NCI-H128 (cell line): ENCODE measurements around the gene BRIP1.
"Not testable (repeated sequence)": the region's sequence is repeated elsewhere in the genome, so short reads cannot be mapped to it uniquely, and the experiment has no call there.

ENCODE experiments used
- DNase-seq: peaks from one replicate; lab custom pipeline; 2025; ENCODE audit not compliant: unreplicated experiment; lab: John Stamatoyannopoulos, UW

BRIP1 gene

GRCh38 chr17:61733021-61733420, 130.3 kb downstream of the BRIP1 start:
- DNase-seq = no peak

GRCh38 chr17:61732169-61732568, 131.2 kb downstream of the BRIP1 start:
- no peak for DNase-seq

GRCh38 chr17:61731330-61731729, 132.0 kb downstream of the BRIP1 start:
- DNase-seq = no peak

- no peak for DNase-seq
These were observed 133.5 kb downstream of the BRIP1 start for GRCh38 chr17:61729690-61730268.

DNA sequence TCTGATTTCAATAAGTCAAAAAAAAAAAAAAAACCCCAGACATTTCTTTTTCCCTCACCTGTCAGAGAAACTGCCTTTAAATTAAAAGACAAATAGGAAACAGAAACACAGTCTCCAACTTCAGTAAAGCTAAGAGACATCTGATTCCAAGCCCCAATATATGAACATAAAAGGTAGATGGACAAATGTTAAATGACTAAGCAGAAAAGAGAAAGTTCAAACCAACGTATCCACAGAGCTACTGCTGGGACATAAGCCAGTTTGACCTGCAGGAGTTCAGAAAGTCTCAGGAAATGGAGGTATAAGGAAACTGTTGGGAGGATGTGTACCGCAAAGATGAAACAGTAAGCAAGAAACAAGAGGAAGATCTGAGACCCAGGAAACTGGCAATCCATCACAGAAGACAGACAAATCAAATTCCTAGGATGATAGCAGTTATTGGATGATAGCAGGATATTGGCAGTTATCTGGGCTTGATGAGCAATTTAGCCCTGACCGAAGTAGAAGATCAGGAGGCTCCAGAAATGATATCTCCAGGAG, 135.0 kb downstream of the BRIP1 start:
- DNase-seq = no peak

GRCh38 chr17:61727798-61728197, 135.5 kb downstream of the BRIP1 start:
- not testable (repeated sequence) for DNase-seq

GRCh38 chr17:61726977-61727376, 136.4 kb downstream of the BRIP1 start:
- no peak for DNase-seq

DNA sequence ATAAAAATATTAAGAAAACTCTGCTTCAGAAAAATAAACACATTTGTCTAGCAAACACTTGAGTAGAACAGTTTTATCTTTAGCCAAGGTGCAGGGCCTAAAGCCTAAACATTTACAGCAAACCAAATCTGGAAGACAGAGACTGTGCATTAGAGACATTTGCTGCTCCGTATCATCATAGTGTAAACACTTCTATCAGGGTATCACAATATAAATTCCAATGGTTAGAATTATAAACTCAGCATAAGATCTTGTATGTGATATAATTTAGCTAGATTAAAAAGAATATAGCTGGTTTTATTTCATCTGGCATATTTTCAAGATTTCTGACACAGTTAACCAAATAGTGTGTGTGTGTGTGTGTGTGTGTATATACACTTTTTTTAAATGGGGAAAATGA, 138.6 kb downstream of the BRIP1 start:
- DNase-seq = no peak

DNA sequence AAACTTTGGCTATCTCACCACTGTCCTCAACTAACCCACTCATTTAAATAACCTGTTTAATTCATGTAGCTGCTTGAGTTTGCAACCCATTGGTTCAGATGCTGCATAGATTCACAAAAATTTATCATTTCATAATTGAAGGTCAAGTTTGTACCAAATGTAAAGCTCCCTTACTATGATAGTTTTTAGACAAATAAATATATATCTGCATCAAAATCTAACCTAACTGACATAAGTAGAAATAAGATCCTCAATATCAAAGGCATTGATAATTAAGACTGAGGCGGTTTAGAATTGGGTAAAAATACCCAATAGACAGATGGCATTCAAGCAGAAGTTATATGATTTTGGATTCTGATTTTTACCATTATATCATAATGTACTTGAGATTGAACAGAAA, 139.4 kb downstream of the BRIP1 start:
- no peak for DNase-seq

DNA sequence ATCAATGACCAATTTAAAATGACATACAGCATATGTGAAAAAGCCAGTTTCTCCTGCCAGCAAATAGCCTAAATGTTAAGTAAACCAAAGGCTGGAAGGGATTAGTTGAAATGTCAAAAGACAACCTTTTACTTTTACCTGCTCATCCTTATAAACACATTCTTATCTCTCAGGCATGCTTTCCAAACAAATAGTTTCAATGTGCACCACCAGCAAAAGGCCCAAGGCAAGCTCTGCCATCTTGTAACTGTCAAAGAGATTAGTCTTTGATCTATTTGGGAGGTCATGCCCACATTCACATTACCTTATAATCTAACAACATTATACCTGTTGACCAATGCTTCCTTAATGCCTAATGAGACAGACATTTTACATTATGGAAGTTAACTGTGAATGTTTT, 140.1 kb downstream of the BRIP1 start:
- DNase-seq = no peak

GRCh38 chr17:61722398-61722797, 140.9 kb downstream of the BRIP1 start:
- DNase-seq = no peak

GRCh38 chr17:61720016-61720795, 143.1 kb downstream of the BRIP1 start:
- DNase-seq = no peak

DNA sequence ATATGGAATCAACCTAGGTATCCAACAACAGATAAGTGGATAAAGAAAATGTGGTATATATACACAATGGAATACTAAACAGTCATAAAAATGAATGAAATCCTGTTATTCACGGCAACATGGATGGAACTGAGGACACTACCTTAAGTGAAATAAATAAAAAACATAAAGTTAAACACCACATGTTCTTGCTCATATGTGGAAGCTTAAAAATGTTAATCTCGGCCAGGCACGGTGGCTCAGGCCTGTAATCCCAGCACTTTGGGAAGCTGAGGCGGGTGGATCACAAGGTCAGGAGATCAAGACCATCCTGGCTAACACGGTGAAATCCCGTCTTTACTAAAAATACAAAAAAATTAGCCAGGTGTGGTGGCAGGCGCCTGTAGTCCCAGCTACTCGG, 144.1 kb downstream of the BRIP1 start:
- DNase-seq = not testable (repeated sequence)

- DNase-seq = no peak
These were observed 145.3 kb downstream of the BRIP1 start for GRCh38 chr17:61718022-61718421.

DNA sequence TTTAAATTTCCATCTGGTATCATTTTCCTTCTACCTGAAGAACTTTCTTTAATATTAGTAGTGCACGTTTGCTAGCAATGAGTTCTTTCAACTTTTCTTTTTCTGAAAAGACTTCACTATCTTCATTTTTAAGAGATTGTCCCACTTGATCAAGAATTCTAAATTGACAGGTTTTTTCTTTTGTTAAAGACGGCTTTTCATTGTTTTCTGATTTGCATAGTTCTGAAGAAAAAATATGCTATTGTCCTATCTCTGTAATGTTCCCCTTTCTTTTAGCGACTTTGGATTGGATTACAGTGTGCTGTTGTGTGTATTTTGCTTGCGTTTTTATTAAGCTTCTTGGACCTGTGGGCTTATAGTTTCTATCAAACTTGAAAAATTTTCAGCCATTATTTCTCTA, 146.0 kb downstream of the BRIP1 start:
- no peak for DNase-seq

- DNase-seq = no peak
These were observed 147.0 kb downstream of the BRIP1 start for GRCh38 chr17:61716225-61716829.

DNA sequence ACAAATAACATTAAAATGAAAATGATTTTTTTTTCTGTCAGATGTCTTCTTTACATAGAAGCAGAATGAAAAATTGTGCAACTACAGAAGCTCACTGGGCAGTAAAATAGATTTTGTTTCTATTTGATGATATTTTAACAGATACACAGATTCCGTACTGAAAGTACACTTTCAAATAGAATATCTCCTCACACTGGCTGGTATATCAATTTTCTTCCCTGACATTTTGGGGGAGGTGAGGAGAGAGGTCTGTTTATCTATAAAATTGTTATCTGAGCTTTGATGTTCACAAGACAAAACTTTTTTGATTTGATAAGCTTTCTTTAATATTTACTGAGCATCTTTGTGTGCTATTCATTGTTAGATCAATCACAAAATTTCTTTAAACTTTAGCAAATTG, 148.0 kb downstream of the BRIP1 start:
- no peak for DNase-seq

- DNase-seq = no peak
These were observed 149.0 kb downstream of the BRIP1 start for GRCh38 chr17:61714300-61714699.

GRCh38 chr17:61713035-61713434, 150.3 kb downstream of the BRIP1 start:
- no peak for DNase-seq

- no peak for DNase-seq
These were observed 152.8 kb downstream of the BRIP1 start for GRCh38 chr17:61710546-61710945.

- DNase-seq = no peak
These were observed 153.8 kb downstream of the BRIP1 start for GRCh38 chr17:61709567-61709966.

GRCh38 chr17:61704935-61705449, 158.3 kb downstream of the BRIP1 start:
- no peak for DNase-seq
